Measurements from ENCODE around the gene SCT.

The SCT gene

GRCh38 chr11:623349-623869 lies 3.6 kb downstream of the SCT start:
- DNase-seq (ENCODE audit: low read depth in 2 of 3, low spot score in 1 of 3): no peak

GRCh38 chr11:621838-622237 lies 5.1 kb downstream of the SCT start:
- DNase-seq (ENCODE audit: low read depth in 2 of 3, low spot score in 1 of 3): no peak

- DNase-seq (ENCODE audit: low read depth in 2 of 3, low spot score in 1 of 3): no peak
Measured at GRCh38 chr11:620935-621814, 5.8 kb downstream of the SCT start.

GRCh38 chr11:620201-620600 lies 6.8 kb downstream of the SCT start:
- no peak for DNase-seq (ENCODE audit: low read depth in 2 of 3, low spot score in 1 of 3)

GRCh38 chr11:619628-620050 lies 7.3 kb downstream of the SCT start:
- DNase-seq (ENCODE audit: low read depth in 2 of 3, low spot score in 1 of 3): no peak

GRCh38 chr11:618856-619627 lies 7.9 kb downstream of the SCT start:
- no peak for DNase-seq (ENCODE audit: low read depth in 2 of 3, low spot score in 1 of 3)

GRCh38 chr11:617912-618682 lies 8.9 kb downstream of the SCT start:
- DNase-seq (ENCODE audit: low read depth in 2 of 3, low spot score in 1 of 3): no peak

GRCh38 chr11:617199-617911 lies 9.6 kb downstream of the SCT start:
- no peak for DNase-seq (ENCODE audit: low read depth in 2 of 3, low spot score in 1 of 3)

GRCh38 chr11:616320-617198 lies 10.4 kb downstream of the SCT start:
- no peak for DNase-seq (ENCODE audit: low read depth in 2 of 3, low spot score in 1 of 3)

- DNase-seq (ENCODE audit: low read depth in 2 of 3, low spot score in 1 of 3): peak; percentile 74 to 87 (median 76)
Measured at GRCh38 chr11:615504-616319, 11.3 kb downstream of the SCT start, which contains the start of gene IRF7. Gene IRF7, minus strand, starts transcription at chr11:615950. Its CDS starts 586 bp downstream, at chr11:615364.

GRCh38 chr11:614623-615503 lies 12.1 kb downstream of the SCT start:
- DNase-seq (ENCODE audit: low read depth in 2 of 3, low spot score in 1 of 3): no peak

GRCh38 chr11:614021-614622 lies 12.9 kb downstream of the SCT start:
- no peak for DNase-seq (ENCODE audit: low read depth in 2 of 3, low spot score in 1 of 3)

GRCh38 chr11:613369-613968 lies 13.5 kb downstream of the SCT start:
- DNase-seq (ENCODE audit: low read depth in 2 of 3, low spot score in 1 of 3): peak; percentile 69 to 80 (median 76)

GRCh38 chr11:612961-613300 lies 14.1 kb downstream of the SCT start:
- no peak for DNase-seq (ENCODE audit: low read depth in 2 of 3, low spot score in 1 of 3)

- DNase-seq (ENCODE audit: low read depth in 2 of 3, low spot score in 1 of 3): no peak
Measured at GRCh38 chr11:612201-612960, 14.6 kb downstream of the SCT start.
